Neutrophil (primary cell): ENCODE data around the gene CREB5.

ENCODE experiments used
- H3K27ac ChIP-seq: fragments of 200-600 bp; sonication (generic); 2 replicates; pipeline ENCODE4 v1.5.1; 2016; ENCODE audit warnings: mild to moderate bottlenecking, moderate library complexity
- H3K27me3 ChIP-seq: fragments of 200-600 bp; sonication (generic); 2 replicates; pipeline ENCODE4 v1.6.0; 2016; ENCODE audit warnings: mild to moderate bottlenecking
- H3K36me3 ChIP-seq: fragments of 200-600 bp; sonication (generic); 2 replicates; pipeline ENCODE4 v1.5.1; 2017
- H3K4me1 ChIP-seq, 2 experiments: fragments of 200-600 bp in 1 of 2; sonication (generic) in 1 of 2; 1 replicate in 1 of 2; 2 replicates in 1 of 2; pipeline versions ENCODE4 v1.5.1 to v1.6.1; 2013 to 2016; ENCODE audit warnings: low read depth in 1 of 2, low read length in 1 of 2, mild to moderate bottlenecking in 1 of 2, moderate library complexity in 1 of 2; ENCODE audit not compliant: control insufficient read depth in 1 of 2, insufficient read depth in 1 of 2
- H3K4me3 ChIP-seq, 2 experiments: fragments of 200-600 bp in 1 of 2; sonication (generic) in 1 of 2; 1 replicate in 1 of 2; 2 replicates in 1 of 2; pipeline ENCODE4 v1.5.1; 2013 to 2016; ENCODE audit warnings: low read depth in 1 of 2, low read length in 1 of 2, mild to moderate bottlenecking in 1 of 2, moderate library complexity in 1 of 2
- H3K9me3 ChIP-seq: fragments of 200-600 bp; sonication (generic); 2 replicates; pipeline ENCODE4 v1.5.1; 2016
- CTCF ChIP-seq: fragments of 200-600 bp; sonication (generic); IDR thresholded peaks from 2 replicates; pipeline ENCODE4 v1.5.1; 2016; ENCODE audit warnings: antibody characterized with exemption

Gene CREB5

GRCh38 chr7:28479507-28479947, 67.2 kb downstream of the CREB5 start:
- TF ChIP-seq CTCF, result no peak
- H3K36me3 ChIP-seq, result no peaks in the 10 kb centered on the region
- no peaks in the 10 kb centered on the region for H3K9me3 ChIP-seq
- H3K27me3 ChIP-seq, result peaks cover 30% of the 10 kb centered on the region
- no peak overlapping the region for H3K4me3 ChIP-seq
- H3K27ac ChIP-seq, result no peak overlapping the region
- H3K4me1 ChIP-seq, result no peaks in the 10 kb centered on the region

GRCh38 chr7:28480595-28480994, 68.3 kb downstream of the CREB5 start:
- Histone ChIP-seq H3K4me1 (no peaks in the 10 kb centered on the region), H3K27me3 (peaks cover 30% of the 10 kb centered on the region), H3K4me3 (no peak overlapping the region), H3K9me3 (no peaks in the 10 kb centered on the region), H3K36me3 (no peaks in the 10 kb centered on the region), H3K27ac (no peak overlapping the region)
- TF ChIP-seq CTCF, result no peak

- Histone ChIP-seq H3K4me1 (no peaks in the 10 kb centered on the region), H3K4me3 (no peak overlapping the region), H3K36me3 (no peaks in the 10 kb centered on the region), H3K27ac (no peak overlapping the region), H3K9me3 (no peaks in the 10 kb centered on the region), H3K27me3 (peaks cover 30% of the 10 kb centered on the region)
- TF ChIP-seq CTCF, result no peak
These were observed 69.0 kb downstream of the CREB5 start for GRCh38 chr7:28481091-28481926.

- Histone ChIP-seq H3K36me3 (no peaks in the 10 kb centered on the region), H3K27ac (no peak overlapping the region), H3K4me1 (no peaks in the 10 kb centered on the region), H3K27me3 (peaks cover 30% of the 10 kb centered on the region), H3K9me3 (no peaks in the 10 kb centered on the region), H3K4me3 (no peak overlapping the region)
- TF ChIP-seq CTCF, result no peak
These were observed 70.8 kb downstream of the CREB5 start for GRCh38 chr7:28483112-28483511.

- TF ChIP-seq CTCF, result no peak
- H3K27me3 ChIP-seq, result peaks cover 30% of the 10 kb centered on the region
- H3K4me1 ChIP-seq, result no peaks in the 10 kb centered on the region
- no peaks in the 10 kb centered on the region for H3K9me3 ChIP-seq
- no peak overlapping the region for H3K4me3 ChIP-seq
- no peaks in the 10 kb centered on the region for H3K36me3 ChIP-seq
- no peak overlapping the region for H3K27ac ChIP-seq
These were observed 71.7 kb downstream of the CREB5 start for GRCh38 chr7:28483908-28484605.
